ENCODE data around the gene TRIO. TPM values are rescaled to one million over a fixed set of nuclear protein-coding genes. Genes with fewer than 3 reads are reported as not detected.

The TRIO gene
- polyA plus RNA-seq, 3 donors = 1.7 to 45.8 (median 2.1) TPM

- Mint-ChIP-seq H3K9me3 (no peaks in the 10 kb centered on the region), H3K4me1 (no peaks in the 10 kb centered on the region), H3K27ac (no peak overlapping the region), H3K36me3 (no peaks in the 10 kb centered on the region), H3K4me3 (no peak overlapping the region), H3K27me3 (ENCODE audit: low read depth in 3 of 3) (peaks cover 0 to 2% (median 2%) of the 10 kb centered on the region in 3 donors)
- Histone ChIP-seq H2AFZ (ENCODE audit: insufficient read depth, low read depth, low read length, poor library complexity, severe bottlenecking) (no peak overlapping the region), H3K27me3 (ENCODE audit: control insufficient read depth in 2 of 2, insufficient read depth in 2 of 2, low read length in 2 of 2) (no peaks in the 10 kb centered on the region), H3K4me1 (ENCODE audit: control insufficient read depth in 1 of 2, insufficient read depth in 2 of 2, low read length in 2 of 2) (no peaks in the 10 kb centered on the region), H3K4me2 (replicated peaks; ENCODE audit: extremely low read depth, low read length, poor library complexity, severe bottlenecking) (no peak overlapping the region), H3K9ac (ENCODE audit: insufficient read depth, low read length, poor library complexity, severe bottlenecking) (no peak overlapping the region), H3K9me3 (replicated peaks in 1 of 2; ENCODE audit: control insufficient read depth in 1 of 2, insufficient read depth in 1 of 2, low read length in 2 of 2) (no peaks in the 10 kb centered on the region), H3K36me3 (replicated peaks in 1 of 2; ENCODE audit: control insufficient read depth in 1 of 2, insufficient read depth in 2 of 2, low read length in 2 of 2) (no peaks in the 10 kb centered on the region), H3K4me3 (replicated peaks in 1 of 3; ENCODE audit: low read depth in 2 of 3, low read length in 3 of 3) (no peak overlapping the region), H4K20me1 (ENCODE audit: insufficient read depth, low read length) (no peaks in the 10 kb centered on the region), H3K27ac (ENCODE audit: low read depth in 1 of 2, low read length in 2 of 2) (no peak overlapping the region), H3K79me2 (ENCODE audit: insufficient read depth, low read length) (no peaks in the 10 kb centered on the region)
- intact Hi-C loops (cut with micrococcal nuclease) = no loop called here
- DNase-seq = no peak
- WGBS (ENCODE audit: insufficient coverage) = no CpG with 5 or more reads among the region's 1 CpG
- TF ChIP-seq, protein P1, sequence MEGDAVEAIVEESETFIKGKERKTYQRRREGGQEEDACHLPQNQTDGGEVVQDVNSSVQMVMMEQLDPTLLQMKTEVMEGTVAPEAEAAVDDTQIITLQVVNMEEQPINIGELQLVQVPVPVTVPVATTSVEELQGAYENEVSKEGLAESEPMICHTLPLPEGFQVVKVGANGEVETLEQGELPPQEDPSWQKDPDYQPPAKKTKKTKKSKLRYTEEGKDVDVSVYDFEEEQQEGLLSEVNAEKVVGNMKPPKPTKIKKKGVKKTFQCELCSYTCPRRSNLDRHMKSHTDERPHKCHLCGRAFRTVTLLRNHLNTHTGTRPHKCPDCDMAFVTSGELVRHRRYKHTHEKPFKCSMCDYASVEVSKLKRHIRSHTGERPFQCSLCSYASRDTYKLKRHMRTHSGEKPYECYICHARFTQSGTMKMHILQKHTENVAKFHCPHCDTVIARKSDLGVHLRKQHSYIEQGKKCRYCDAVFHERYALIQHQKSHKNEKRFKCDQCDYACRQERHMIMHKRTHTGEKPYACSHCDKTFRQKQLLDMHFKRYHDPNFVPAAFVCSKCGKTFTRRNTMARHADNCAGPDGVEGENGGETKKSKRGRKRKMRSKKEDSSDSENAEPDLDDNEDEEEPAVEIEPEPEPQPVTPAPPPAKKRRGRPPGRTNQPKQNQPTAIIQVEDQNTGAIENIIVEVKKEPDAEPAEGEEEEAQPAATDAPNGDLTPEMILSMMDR (IDR thresholded peaks at IDR 0.05) = no peak
Observed at GRCh38 chr5:14121552-14121951, 21.6 kb upstream of the TRIO start.

GRCh38 chr5:14122089-14122488, 21.1 kb upstream of the TRIO start:
- Histone ChIP-seq H3K4me3 (replicated peaks in 1 of 3; ENCODE audit: low read depth in 2 of 3, low read length in 3 of 3) (no peak overlapping the region), H3K9ac (ENCODE audit: insufficient read depth, low read length, poor library complexity, severe bottlenecking) (no peak overlapping the region), H2AFZ (ENCODE audit: insufficient read depth, low read depth, low read length, poor library complexity, severe bottlenecking) (no peak overlapping the region), H3K79me2 (ENCODE audit: insufficient read depth, low read length) (no peaks in the 10 kb centered on the region), H3K27me3 (ENCODE audit: control insufficient read depth in 2 of 2, insufficient read depth in 2 of 2, low read length in 2 of 2) (no peaks in the 10 kb centered on the region), H3K27ac (ENCODE audit: low read depth in 1 of 2, low read length in 2 of 2) (no peak overlapping the region), H3K9me3 (replicated peaks in 1 of 2; ENCODE audit: control insufficient read depth in 1 of 2, insufficient read depth in 1 of 2, low read length in 2 of 2) (no peaks in the 10 kb centered on the region), H3K36me3 (replicated peaks in 1 of 2; ENCODE audit: control insufficient read depth in 1 of 2, insufficient read depth in 2 of 2, low read length in 2 of 2) (no peaks in the 10 kb centered on the region), H3K4me1 (ENCODE audit: control insufficient read depth in 1 of 2, insufficient read depth in 2 of 2, low read length in 2 of 2) (no peaks in the 10 kb centered on the region), H4K20me1 (ENCODE audit: insufficient read depth, low read length) (no peaks in the 10 kb centered on the region), H3K4me2 (replicated peaks; ENCODE audit: extremely low read depth, low read length, poor library complexity, severe bottlenecking) (no peak overlapping the region)
- Mint-ChIP-seq H3K27ac (no peak overlapping the region), H3K4me3 (no peak overlapping the region), H3K9me3 (no peaks in the 10 kb centered on the region), H3K36me3 (no peaks in the 10 kb centered on the region), H3K27me3 (ENCODE audit: low read depth in 3 of 3) (peaks cover 0 to 2% (median 2%) of the 10 kb centered on the region in 3 donors), H3K4me1 (no peaks in the 10 kb centered on the region)
- TF ChIP-seq, protein P1 (IDR thresholded peaks at IDR 0.05) = no peak
- intact Hi-C loops (cut with micrococcal nuclease) = no loop called here
- 100% methylated on average over 2 of the region's 4 CpGs for WGBS (ENCODE audit: insufficient coverage)
- no peak for DNase-seq

Data from CD14-positive monocyte (primary cell).